ENCODE data around the gene PANX3.
"Not testable (repeated sequence)": the region's sequence is repeated elsewhere in the genome, so short reads cannot be mapped to it uniquely, and the experiment has no call there.

PANX3 gene, protein sequence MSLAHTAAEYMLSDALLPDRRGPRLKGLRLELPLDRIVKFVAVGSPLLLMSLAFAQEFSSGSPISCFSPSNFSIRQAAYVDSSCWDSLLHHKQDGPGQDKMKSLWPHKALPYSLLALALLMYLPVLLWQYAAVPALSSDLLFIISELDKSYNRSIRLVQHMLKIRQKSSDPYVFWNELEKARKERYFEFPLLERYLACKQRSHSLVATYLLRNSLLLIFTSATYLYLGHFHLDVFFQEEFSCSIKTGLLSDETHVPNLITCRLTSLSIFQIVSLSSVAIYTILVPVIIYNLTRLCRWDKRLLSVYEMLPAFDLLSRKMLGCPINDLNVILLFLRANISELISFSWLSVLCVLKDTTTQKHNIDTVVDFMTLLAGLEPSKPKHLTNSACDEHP

DNA sequence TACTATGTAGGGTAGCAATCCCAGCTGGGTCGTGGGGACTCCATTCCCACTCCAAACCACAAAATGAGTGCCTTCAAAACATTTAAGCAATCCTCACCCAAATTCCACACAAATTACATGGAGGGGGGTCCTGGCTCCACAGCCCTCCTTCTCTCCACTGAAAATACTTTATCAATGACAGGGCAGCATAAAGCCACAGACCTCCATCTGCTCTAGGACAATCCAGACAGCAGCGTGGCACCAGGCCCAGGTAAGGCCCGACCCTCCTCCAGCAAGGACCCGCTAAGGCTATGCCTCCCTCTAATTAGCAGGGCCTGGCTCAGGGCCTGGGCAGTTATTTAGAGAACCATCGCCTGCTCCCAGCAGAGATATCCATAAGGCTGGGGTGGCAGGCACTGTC, at the start of gene PANX3:
PANX3 (plus strand) TSS at position 365 of the 400 bp plus-strand sequence. CDS start 129 bp downstream, outside the sequence.
- no peak for DNase-seq

DNA sequence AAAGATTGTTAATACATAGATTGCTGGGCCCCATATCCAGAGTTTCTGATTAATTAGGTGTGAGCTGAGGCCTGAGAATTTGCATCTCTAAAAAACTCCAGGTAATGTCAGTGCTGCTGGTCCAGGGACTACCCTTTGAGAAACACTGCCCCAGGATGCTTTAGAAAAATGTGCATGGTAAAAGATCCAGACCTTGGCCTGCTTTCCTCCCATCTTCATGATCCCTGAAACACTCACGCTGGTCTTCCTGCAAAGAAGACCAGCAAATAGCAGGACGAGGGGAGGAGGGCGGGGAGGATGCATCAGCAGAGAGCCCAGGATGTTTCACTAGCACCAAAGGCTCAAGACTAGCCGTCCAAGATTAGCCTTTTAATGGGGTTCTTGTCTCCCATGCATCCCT, 41.5 kb upstream of the PANX3 start, which contains the start of gene OR8A1:
OR8A1 (plus strand) TSS at position 301 of the 400 bp plus-strand sequence. CDS start 123 bp downstream, outside the sequence.
- no peak for DNase-seq

DNA sequence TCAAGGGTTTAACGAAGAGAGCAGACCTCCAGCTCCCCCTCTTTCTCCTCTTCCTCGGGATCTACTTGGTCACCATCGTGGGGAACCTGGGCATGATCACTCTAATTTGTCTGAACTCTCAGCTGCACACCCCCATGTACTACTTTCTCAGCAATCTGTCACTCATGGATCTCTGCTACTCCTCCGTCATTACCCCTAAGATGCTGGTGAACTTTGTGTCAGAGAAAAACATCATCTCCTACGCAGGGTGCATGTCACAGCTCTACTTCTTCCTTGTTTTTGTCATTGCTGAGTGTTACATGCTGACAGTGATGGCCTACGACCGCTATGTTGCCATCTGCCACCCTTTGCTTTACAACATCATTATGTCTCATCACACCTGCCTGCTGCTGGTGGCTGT, 41.1 kb upstream of the PANX3 start:
- DNase-seq, result no peak

DNA sequence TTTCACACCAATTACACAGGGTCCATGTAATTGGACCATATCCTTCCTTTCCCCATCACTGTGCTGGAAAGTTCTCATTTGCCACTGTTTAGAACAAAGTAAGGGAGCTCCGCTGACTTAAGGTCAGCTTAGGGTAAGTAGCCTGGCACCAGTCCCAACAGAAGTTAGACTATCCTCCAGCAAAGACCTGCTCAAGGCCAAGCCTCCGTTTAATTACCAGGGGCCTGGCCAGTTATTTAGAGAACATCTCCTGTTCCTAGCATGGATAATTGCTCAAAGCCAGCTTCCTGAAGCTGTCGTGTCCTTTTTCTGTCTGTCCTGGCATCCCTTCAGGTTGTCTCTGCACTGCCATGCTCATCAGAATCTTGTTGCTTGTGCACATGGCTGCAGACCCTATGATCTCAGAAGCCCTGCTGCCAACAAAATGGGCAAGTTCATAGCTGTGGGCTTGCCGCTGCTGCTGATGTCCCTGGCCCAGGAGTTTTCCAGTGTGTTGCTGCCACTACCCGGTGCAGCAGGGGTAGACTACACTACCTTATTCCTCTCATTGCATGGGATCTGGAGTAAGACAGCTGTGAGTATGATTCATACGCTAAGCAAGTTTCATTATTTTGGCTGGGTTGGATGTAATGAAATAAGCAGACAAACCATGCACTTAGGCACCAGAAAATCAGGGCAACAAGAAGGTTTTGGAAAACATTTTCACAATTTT, 33.4 kb upstream of the PANX3 start:
- no peak for DNase-seq

DNA sequence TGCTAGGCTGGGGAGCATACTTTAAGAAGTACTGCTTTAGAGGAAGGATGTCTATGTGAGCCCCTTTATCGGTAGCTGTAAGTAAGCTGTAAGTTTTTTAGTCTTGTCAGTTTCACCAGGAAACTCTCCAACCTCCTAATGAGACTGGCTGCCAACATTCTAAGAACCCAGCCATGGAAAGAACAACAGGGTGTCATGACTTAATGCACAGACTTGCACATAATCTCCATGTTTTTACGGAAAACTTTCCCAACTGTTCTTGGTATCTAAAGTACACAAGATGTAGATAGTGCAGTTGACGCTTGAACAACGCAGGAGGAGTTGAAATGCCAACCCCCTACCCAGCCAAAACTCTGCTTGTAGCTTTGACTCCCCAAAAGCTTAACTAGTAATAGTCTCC, 32.5 kb upstream of the PANX3 start:
- no peak for DNase-seq

DNA sequence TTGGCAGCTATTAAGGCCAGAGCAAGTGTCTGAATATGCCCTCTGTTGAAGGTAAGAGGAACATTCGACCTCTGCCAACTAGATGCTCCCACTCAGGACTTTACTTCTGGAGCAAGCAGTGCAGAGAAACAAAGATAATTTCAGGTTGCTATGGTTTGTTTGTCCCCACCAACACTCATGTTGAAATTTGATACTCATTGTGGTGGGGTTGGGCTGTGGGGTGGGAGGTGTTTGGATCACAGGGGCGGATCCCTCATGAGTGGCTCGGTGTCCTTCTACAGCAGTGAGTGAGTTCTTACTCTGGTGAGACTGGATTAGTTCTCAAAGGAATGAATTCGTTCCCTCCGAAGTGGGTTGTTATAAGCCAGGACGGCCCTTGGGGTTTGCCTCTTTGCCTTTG, 29.4 kb upstream of the PANX3 start:
- no peak for DNase-seq

DNA sequence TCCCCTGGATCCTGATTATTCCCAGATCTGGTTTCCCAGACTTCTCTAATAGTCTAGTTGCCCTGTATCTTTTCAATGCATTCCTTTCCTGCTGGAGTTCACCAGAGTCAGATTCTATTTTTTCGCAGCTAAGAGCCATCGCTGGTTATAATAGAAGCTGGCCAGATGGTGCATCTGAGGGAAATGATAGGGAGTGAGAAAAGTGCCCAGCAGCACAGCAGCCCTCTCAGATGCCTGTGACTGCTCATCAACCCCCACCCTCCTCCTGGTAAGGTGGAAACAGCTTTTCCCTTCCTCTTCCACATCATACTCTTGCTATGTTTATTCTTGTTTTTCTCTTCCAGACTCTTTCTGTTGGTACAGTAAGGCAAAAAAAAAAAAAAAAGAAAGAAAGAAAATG, 28.7 kb upstream of the PANX3 start:
- DNase-seq, result no peak

DNA sequence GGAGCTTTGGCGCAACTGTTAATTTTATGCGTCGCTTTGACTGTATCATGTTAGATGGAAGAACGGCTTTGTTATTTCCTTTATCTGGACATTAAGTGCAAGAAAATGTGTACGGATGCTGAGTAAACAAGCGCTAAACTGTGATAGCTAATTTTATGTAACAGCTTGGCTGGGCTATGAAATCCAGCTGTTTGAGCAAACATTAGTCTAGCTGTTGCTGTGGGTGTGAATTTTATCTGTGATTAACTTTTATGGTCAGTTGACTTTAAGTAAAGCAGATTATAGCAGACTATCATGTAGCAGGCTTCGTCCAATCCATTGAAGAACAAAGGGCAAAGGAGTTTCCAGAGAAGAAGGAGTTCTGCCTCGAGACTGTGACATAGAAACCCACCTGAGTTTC, 27.4 kb upstream of the PANX3 start:
- DNase-seq, result no peak

DNA sequence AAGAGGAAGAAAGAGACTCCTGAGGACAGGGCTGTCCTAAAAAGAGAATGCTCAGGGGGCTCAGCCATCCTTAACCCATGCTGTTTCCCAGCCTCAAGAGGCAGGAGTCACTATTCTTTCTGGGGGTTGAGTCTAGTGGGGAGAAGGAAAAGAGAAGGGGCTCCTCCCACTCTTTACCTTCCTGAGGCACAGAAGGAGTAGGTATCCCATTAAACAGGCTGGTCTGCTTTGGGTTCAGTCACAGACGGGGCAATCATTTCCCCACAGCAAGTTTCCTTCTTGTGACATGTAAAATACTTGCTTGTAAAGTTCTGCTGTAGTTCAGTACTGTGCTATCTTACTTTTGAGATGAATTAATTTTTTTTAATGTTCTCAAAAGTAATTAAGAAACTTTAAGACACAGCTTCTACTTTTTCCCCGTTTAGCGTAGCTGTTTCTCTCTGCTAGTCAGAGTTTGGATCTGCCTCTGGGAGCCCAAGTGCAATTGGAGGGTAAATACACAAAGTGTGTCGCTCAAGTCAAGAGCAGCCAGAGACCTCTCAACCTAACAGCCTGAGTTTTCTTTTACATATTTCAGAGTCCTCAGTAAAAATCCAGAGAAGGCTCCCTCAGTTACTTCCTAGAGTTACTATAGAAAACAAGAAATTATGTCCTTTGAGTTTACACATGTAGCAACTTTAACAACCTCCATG, 26.4 kb upstream of the PANX3 start:
- DNase-seq, result no peak

DNA sequence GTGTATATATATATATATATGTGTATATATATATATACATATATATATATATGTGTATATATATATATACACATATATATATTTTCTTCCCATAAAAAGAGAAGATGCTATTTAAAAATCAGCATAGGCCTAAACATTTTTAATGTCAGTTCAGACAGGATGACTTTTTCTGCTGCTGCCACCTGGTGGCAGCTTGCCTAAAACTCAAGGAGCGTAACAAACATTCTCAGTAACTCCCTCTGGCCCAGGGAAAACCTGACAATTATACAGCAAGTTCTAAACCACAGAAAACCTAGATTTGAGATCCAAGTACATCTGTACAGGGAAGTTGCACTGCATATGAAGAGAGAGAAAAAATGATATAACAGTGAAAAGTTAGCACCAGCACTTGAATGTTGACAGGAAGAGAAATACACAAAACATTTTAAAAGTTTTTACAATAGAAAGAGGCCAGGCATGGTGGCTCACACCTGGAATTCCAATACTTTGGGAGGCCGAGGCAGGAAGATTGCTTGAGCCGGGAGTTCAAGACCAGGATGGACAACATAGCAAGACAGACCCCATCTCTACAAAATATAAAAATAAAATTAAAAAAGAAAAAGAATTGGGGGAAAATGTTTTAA, 24.9 kb upstream of the PANX3 start:
- no peak for DNase-seq

DNA sequence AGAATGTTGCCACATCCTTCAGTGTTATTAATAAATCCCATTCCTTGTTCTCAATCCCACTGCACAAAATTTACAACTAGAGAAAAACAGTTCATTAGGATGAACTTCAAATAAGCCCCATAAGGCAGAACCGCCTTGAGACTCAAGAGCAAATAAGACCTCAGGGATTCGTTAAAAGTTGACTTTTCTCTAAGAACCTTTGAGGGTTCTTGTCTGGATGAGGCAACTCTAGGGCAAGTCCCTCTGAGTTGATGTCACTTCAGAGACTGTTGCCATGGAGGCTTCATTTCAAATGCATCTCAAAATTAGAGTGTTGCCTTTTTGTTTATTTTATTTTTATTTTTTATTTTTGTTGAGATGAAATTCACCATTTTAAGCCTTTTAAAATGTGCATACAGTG, 19.8 kb upstream of the PANX3 start:
- no peak for DNase-seq

DNA sequence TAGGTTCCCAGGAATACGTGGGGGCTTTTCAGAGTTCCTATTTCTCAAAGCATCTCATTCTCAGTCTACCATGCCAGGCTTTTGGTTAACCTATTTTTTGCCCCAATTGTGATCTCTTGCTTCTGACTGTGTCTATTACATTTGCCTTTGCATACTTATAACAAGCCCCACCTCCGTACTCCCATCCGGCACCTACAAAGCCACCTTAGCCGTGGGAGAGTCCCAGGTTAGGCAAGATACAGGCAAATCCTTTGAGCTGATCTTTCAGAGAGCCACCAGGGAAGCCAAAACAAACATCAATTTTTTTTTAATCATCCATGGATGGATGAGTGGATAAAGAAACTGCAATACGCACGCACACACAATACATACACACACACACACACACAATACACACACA, 18.6 kb upstream of the PANX3 start:
- no peak for DNase-seq

DNA sequence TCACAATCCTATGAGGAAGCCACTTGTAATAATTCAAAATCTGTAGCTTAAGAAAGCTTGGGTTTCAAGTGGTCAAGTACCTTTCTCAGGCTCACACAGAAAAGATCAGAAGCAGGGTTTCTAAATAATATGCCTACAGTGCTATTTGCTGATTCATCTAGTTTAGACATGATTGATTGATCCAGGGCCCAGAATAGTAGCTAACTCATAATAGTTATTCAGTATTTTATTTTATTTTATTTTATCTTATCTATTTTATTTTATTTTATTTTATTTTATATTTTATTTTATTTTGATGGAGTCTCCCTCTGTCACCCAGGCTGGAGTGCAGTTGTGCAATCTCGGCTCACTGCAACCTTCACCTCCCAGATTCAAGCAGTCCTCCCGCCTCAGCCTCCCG, 15.9 kb upstream of the PANX3 start:
- no peak for DNase-seq

DNA sequence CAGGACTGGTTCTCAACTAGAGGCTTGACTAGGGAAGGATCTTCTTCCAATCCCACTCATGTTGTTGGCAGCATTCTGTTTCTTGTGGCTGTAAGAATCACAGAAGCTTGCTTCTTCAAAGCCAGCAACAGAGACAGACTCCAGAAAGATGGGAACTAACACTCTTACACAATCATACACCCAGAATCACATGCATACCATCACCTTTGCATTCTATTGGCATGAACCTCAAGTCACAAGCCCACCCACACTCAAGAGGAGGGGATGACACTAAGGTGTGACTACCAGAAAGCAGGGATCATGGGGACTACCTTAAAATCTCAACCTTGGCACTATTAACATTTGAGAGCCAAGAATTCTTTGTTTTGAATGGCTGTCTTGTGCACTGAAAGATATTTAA, 13.6 kb upstream of the PANX3 start:
- DNase-seq, result no peak

DNA sequence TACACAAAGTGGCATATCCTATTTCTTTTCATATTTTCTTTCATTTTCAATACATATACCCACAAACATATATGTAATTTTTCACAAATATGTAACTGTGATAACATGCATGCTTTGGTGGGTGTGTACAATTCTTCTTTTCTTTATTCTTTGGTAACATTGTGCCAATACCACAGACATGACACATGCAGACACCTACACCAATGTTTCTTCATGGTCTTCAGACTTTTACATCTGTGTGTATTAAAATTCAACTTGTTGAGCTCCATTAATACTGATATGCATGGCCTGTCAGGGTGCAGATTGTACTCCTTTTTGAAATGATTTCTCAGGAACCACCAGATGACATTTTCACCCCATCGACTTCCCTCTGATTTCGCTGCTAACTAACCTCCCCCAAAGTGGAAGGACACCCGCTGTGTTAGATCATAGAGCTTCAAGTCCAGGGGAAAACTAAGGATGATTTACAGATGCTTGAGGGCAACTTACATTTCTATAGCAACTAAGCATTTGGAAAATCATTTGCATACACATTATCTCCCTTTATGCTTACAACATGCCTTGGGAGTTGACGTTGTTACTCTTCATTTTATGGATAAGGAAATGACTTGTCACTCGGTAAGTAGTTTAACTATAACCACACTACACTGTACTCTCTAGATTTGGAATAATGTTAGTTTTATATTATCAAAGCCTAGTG, 10.5 kb upstream of the PANX3 start:
- no peak for DNase-seq

DNA sequence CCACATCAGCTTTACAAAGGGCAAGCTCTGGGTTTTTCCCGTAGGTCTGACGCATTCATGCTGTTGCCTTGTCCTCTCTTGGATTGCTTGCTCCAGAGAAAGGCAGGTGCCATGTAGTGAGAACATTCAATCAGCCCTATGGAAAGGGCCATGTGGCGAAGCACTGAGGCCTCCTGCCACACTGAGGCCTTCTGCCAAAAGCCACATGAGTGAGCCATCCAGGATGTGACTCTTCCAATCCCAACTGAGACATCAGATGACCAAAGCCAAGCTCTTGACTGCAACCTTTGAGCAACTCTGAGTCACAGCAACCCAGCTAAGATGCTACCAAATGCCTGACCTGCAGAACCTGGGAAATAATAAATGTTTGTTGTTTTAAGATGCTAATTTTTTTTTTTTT, 9.0 kb upstream of the PANX3 start:
- DNase-seq, result no peak

DNA sequence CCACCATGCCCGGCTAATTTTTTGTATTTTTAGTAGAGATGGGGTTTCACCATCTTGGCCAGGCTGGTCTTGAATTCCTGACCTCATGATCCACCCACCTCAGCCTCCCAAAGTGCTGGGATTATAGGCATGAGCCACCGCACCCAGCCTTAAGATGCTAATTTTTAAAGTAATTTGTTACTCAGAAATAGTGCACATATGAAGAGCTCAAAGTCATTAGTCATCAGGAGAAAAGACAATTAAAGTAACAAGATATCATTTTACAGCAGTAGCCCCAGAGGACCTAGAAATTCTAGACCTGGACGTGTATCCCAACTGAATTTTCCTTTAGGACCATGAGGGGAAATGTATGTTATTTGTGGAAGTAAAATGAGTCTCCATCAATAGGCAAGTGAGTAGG, 8.5 kb upstream of the PANX3 start:
- DNase-seq, result not testable (repeated sequence)

DNA sequence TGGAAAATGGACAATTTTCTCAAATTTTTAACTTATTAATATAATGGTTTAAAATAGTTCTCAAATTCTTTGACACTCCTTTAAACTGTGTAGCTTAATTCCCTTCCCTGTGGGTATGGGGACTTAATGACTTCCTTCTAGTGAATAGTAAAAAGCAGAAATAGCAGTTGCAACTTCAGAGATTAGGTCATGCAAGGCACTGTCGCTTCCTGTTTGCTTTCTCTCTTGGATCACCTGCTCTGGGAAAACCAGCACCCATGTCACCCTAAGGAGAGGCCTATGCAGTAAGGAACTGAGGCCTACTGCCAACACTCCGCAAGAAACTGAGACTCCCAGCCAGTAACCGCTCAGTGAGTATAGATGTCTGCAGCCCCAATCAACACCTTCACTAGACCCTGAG, 5.5 kb upstream of the PANX3 start:
- no peak for DNase-seq

DNA sequence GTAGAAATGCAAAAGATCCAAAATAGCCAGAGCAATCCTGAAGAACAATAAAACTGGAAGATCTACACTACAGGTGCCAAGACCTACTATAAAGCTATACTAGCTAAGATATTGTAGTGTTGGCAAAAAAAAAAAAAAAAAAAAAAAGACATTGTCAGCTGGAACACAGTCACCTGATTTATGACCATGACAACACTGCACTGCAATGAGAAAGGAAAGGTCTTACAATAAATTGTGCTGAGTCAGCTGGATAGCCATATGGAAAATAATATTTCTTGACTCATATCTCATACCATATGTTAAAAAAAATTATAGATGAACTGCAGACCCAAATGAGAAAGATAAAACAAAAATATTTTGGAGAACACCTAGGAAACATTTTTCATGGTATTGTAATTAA, 3.1 kb upstream of the PANX3 start:
- no peak for DNase-seq

DNA sequence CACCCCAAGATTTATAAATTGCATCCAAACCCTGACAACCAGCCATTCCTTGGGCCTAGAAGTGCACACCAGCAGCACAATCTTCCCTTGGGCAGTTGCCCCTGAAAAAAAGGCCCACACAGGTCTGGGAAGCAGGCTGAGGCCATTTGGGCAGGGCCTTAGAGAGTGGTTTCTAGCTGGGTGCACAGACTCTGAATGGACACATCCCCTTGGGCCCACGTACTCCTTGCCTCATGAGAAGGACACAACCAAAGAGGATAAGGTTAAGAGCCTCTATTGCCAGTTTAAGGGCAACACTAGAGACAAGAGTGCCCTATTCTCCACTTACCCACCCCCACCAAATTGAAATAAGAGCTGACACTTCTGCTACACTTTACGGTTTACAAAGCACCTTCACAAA, 933 bp upstream of the PANX3 start:
- no peak for DNase-seq

DNA sequence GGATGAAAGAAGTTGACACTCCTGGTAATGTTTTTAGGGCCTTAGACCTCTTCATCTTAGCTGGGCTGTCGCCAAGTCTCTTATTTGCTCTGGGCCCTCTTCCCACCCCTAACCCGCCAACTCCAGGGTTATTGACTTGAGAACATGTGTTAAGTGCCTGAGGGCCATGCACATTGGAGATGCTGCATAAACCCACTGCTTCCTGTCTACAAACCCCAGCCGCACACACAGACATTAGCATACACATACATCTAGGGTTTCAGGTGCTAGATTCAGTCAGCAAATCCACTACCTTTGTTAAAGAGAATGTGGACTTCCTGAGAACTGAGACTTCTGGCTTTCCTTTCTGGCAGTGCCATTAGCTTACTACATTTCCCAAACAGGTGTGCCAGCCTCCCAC, 817 bp downstream of the PANX3 start:
- DNase-seq, result no peak

DNA sequence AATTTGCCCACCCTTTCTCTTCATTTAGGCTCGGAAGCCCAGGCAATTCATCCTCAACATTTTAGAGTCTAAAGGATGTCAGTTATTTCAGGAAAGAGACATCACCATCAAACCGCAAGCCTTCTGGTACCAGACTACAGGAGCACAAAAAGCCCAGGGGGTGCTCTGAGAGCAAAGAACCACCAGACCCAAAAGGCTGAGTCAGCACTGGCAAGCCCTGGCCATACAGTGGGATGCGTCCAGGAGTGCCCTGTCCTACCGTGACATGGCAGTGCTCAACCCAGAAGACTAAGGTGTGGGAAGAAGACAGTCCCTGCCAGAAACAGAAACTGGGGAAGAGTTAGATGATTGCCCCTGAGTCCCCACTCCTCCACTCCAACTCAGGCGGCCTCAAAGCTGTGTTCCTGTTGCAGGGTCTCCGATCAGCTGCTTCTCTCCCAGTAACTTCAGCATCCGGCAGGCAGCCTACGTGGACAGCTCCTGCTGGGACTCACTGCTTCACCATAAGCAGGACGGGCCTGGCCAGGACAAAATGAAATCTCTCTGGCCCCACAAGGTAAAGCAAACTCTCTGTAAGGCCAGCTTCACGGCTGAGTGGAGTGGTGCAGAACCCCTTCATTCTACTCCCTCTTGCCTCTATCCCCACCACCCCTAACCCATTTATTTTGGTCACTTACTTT, 1.5 kb downstream of the PANX3 start:
- no peak for DNase-seq

Measured in cerebellar nuclear complex (tissue), 1 donor.